Urothelium cell line (cell line): ENCODE measurements around the gene RHOT2.

Source experiments
- DNase-seq: peaks from one replicate; pipeline ENCODE4 v3.0.0; 2011; ENCODE audit warnings: low spot score, mixed read lengths
- FAIRE-seq: peaks from 2 replicates; lab custom pipeline; 2011; peaks lifted over from hg19 to GRCh38; lab: Jason Lieb, UNC

Gene RHOT2

DNA sequence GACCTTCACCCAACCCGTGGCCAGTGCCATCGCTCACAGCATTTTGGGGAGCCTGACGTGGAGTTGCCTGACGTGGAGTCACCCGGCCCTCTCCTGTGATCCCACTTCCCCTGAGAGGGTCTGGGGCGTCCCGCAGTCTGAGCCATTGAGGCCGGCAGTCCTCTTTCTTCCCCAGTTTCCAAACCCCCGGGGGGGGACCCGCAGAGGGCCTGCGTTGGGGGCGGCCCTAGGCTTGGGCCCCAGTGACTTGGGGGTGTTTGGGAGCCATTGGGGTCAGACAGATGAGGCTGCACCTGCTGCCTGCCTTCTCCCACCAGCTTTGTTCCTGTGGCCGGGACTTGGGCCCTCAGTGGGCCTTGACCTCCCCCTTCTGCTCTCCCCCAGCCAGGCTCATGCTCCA, 1.7 kb downstream of the RHOT2 start:
- FAIRE-seq, result no peak
- no peak for DNase-seq

- no peak for FAIRE-seq
- no peak for DNase-seq
Measured at GRCh38 chr16:670485-671352, 2.8 kb downstream of the RHOT2 start.

GRCh38 chr16:671353-672131, 3.6 kb downstream of the RHOT2 start:
- DNase-seq (no peak), FAIRE-seq (no peak)

DNA sequence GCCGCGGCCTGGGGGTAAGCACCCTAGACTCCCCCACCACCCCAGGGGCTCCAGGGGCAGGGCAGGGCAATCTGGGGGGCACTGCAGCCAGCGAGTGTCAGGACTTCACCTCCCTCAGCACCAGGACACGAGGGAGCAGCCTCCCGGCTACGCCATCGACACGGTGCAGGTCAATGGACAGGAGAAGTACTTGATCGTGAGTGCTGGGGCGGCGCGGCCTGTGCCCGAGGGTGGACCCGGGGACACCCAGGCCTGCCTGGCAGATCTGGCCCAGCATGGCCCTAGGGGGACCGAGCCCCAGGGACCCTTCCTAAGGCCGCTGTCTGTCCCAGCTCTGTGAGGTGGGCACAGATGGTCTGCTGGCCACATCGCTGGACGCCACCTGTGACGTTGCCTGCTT, 4.4 kb downstream of the RHOT2 start:
- DNase-seq, result no peak
- FAIRE-seq, result no peak

GRCh38 chr16:672851-673250, 4.9 kb downstream of the RHOT2 start:
- FAIRE-seq (no peak), DNase-seq (no peak)

GRCh38 chr16:673399-673991, 5.6 kb downstream of the RHOT2 start:
- no peak for FAIRE-seq

GRCh38 chr16:674214-674881, 6.4 kb downstream of the RHOT2 start:
- DNase-seq (no peak), FAIRE-seq (no peak)

More at GRCh38 chr16:673399-673991, 5.6 kb downstream of the RHOT2 start:
- DNase-seq, result no peak

DNA sequence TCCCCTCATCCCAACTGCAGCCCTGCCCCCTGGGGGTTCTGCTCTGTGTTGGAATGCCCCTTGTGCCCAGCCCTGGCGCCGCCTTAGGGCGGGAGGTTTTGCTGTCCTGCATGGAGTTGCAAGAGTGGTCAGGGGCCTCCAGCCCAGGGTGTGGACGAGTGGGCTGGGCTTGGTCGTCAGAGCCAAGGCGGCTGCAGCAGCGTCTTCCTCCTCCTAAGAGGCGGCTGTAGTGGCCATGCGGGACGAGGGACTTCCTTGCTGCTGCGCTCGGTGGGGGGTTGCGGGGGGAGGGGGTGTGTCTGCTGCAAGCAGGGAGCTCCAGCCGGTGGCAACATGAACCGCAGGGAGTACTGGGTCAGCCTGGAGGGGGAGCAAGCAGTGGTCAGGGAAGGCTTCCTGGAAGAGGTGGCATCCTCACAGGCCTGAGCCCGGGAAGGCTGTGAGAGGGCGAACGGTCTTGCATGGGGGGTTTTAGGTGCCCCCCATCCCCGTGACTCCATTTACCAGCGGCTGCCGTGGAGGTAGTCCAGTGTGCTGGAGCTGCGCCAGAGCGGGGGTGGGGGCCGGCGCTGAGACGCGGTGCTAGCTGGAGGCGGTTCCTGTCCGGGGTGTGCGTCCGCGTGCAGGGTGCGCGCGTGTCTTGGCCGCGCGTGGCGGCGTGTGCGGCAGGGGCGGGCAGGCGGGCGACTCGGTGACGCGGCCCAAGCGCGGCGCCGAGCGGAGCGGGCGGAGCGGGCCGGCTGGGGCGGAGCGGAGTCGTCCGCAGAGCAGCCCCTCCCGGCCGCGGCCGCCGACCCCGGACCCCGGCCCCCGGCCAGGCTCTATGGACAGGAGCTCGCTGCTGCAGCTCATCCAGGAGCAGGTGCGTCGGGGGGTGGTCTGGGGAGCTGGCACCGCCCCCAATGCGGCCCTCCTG, 7.3 kb downstream of the RHOT2 start, which contains the start of gene RHBDL1:
TSS of gene RHBDL1 (plus strand) at position 704 of the 916 bp plus-strand sequence. CDS start at position 824, 120 bp downstream.
- DNase-seq (no peak), FAIRE-seq (no peak)

DNA sequence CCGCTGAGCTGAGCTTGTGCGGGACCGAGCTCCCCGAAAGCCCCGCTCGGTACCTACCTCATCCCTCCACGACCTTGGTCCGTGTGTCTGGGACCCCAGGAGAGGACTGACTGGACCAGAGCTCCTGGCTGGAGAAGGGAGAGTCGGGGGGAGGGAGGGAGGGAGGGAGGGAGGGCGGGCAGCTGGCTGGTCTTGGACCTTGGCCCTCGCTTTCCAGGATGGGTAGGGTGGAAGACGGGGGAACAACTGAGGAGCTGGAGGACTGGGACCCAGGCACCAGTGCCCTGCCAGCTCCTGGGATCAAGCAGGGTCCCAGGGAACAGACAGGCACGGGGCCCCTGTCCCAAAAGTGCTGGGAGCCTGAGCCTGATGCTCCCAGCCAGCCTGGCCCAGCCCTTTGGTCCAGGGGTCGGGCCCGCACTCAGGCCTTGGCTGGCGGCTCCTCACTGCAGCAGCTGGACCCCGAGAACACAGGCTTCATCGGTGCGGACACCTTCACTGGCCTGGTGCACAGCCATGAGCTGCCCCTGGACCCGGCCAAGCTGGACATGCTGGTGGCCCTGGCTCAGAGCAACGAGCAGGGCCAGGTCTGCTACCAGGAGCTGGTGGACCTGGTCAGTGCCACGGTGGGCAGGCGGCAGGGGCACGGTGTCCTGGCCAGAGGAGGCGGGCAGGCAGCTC, 8.1 kb downstream of the RHOT2 start:
- no peak for FAIRE-seq
- DNase-seq, result no peak

- FAIRE-seq (no peak), DNase-seq (no peak)
Measured at GRCh38 chr16:676565-676902, 8.6 kb downstream of the RHOT2 start.

DNA sequence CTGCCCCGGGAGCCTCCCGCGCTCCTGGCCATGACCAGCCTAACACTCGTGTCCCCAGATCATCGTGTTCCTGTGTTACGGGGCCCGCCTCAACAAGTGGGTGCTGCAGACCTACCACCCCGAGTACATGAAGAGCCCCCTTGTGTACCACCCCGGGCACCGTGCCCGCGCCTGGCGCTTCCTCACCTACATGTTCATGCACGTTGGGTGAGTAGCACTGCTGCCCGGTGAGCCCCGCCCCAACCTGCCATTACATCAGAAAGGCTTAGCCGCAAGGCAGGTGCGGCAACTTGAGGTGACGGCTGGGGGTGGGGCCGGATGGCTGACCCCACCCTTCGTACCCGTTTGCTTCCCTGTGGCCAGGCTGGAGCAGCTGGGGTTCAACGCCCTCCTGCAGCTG, 9.0 kb downstream of the RHOT2 start:
- DNase-seq (no peak), FAIRE-seq (no peak)

DNA sequence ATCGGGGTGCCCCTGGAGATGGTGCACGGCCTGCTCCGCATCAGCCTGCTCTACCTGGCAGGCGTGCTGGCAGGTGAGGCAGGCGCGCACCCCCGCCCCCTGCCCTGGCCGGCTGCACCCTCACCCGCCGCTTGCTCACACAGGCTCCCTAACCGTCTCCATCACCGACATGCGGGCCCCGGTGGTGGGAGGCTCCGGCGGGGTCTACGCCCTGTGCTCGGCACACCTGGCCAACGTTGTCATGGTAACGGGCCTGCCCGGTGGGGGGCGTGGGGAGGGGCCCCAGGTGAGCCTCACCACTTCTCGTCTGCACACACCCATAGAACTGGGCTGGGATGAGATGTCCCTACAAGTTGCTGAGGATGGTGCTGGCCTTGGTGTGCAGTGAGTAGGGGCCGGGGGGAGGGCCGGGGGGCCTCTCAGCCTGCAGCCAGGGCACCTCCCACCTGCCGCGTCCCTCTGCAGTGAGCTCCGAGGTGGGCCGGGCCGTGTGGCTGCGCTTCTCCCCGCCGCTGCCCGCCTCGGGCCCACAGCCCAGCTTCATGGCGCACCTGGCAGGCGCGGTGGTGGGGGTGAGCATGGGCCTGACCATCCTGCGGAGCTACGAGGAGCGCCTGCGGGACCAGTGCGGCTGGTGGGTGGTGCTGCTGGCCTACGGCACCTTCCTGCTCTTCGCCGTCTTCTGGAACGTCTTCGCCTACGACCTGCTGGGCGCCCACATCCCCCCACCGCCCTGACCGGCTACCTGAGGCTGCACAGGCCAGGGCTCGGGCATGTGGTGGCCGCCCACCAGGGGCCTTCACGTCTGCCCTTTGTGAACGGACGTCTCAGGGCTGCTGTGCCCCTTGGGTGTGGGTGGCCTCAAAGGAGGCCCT, 9.6 kb downstream of the RHOT2 start:
- DNase-seq (no peak), FAIRE-seq (no peak)

- DNase-seq, result no peak
- no peak for FAIRE-seq
Measured at GRCh38 chr16:678209-678857, 10.4 kb downstream of the RHOT2 start.

DNA sequence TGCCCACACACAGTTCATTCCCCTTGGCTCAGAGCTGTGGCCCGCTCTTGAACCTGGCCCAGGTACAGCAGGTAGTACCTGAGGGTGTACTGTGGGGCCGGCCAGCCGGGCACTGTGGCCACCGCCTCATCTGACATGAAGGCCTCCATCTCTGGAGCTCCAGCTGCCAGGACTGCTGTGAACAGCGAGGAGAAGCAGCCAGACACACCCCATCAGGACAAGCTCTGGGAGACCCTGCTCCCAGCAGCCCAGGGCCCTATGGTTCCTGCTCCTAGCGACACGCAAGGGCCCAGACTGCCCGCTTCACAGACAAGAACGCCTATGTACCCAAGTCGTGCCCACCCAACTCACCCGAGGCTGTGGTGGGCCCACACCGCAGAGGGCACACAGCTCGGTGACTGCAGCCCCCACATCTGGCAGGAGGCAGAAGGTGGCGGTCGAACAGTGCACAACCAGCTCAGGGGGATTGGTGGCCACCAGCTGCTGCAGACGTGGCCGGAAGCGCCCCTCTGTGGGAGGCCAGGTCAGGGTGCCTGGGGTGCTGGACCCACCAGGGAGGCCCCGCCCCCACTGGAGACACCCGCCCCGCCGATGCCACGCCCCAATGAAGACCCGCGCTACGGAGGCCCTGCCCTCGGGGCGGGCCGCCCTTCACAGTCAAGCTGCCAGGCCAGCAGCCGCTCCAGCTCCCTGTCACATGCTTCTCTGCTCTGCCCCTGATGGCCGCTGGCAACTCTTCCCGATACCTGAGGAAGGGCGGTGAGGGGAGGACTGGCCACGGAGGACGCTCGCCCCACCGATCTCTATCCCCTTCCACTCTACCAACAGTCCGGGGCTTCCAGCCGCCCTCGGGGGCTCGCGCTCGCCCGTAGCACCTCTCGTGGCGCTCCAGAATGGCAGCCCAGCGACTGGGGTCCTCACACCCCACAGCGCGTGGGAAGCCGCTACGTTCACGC, 11.2 kb downstream of the RHOT2 start:
- no peak for DNase-seq
- FAIRE-seq, result no peak

- FAIRE-seq (peak; percentile 46), DNase-seq (peak; percentile 85)
Measured at GRCh38 chr16:679814-680624, 12.1 kb downstream of the RHOT2 start, which contains the start of gene STUB1. TSS of gene STUB1 (plus strand) at chr16:680410. CDS start at chr16:680526, 116 bp downstream.

DNA sequence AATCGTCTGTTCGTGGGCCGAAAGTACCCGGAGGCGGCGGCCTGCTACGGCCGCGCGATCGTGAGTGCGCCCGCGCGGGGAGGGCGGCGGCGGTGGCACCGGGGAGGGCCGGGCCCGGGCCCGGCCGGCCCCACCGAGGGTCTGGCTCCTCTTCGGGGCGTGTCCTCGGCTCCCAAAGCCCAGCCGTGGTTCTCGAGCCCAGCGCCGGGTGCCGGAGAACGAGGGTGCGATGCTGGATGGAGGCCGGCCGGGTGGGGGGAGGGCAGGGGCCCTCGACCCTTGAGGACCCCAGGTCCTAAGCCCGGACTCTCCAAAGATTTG, 12.7 kb downstream of the RHOT2 start:
- no peak for DNase-seq
- FAIRE-seq, result no peak
